ENCODE data around the gene MAP2. TPM values are rescaled to one million over a fixed set of nuclear protein-coding genes. Genes with fewer than 3 reads are reported as not detected.

MAP2 gene
- total RNA-seq, 1 donor = 0.73 TPM

DNA sequence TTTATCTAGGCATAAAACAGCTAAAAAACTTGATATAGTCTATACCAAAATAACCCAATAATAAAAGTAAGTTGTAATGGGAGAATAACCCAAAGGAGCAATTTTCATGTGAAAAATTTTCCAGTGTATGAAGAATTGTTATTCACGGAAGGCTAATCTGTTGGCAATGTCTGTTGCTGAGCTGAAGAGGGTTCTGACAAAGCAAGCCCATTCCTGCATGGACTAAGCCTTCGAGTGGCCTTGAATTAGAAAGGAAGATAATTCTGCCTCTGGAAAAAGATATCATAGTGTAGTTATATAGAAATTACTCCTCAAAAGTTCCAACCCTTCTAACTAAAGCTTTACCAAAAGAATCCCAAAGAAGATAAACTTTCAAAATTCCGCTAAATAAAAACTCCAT, 101.5 kb downstream of the MAP2 start:
- H3K4me1 ChIP-seq (ENCODE audit: insufficient read depth, low read length) = peaks cover 14% of the 10 kb centered on the region
- no peaks in the 10 kb centered on the region for H3K27me3 ChIP-seq (ENCODE audit: insufficient read depth, low read length)
- H3K4me3 ChIP-seq (ENCODE audit: low read length) = no peak overlapping the region
- H3K9me3 ChIP-seq (ENCODE audit: low read depth, low read length) = no peaks in the 10 kb centered on the region

DNA sequence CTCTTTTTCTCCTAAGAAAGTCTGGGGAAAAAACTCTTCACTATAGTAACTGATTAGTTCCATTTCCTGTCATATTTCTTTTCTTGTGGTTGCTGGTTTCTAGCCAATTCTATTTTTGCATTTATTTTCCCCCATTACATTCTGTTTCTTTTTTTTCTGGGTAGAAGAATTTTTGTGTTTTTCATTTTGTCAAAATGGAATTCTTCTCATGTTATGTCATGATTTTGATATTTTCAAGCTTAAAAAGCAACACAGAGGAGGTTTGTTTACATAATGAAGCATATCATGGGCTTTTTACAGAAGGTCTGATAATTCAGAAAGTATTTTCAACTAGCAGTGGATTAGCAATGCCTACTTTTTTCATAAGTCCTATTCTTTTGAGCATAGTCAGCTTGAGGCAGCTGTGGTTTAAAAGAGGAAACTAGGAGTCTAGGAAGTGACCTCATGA, 102.0 kb downstream of the MAP2 start:
- Histone ChIP-seq H3K27me3 (ENCODE audit: insufficient read depth, low read length) (no peaks in the 10 kb centered on the region), H3K4me3 (ENCODE audit: low read length) (no peak overlapping the region), H3K4me1 (ENCODE audit: insufficient read depth, low read length) (peaks cover 14% of the 10 kb centered on the region), H3K9me3 (ENCODE audit: low read depth, low read length) (no peaks in the 10 kb centered on the region)

DNA sequence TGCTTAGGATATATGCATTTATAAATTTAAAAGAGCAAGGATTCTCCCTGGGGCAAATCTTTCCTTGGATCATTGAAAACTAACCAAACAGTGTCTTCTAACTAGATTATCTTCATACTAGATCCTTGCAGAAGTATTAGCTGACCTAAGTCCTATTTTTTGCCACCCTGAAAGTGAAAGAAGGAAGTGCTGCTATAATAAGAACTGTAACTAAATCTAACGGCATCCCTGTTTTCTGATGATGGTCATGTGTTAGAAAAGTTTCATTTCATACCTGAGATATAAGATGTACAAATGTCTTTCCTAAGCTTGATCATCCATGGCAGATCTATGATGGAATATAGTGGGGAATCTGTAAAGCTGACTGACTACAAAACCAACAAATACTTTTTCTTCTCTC, 102.7 kb downstream of the MAP2 start:
- Histone ChIP-seq H3K4me3 (ENCODE audit: low read length) (no peak overlapping the region), H3K27me3 (ENCODE audit: insufficient read depth, low read length) (no peaks in the 10 kb centered on the region), H3K4me1 (ENCODE audit: insufficient read depth, low read length) (peaks cover 14% of the 10 kb centered on the region), H3K9me3 (ENCODE audit: low read depth, low read length) (no peaks in the 10 kb centered on the region)

DNA sequence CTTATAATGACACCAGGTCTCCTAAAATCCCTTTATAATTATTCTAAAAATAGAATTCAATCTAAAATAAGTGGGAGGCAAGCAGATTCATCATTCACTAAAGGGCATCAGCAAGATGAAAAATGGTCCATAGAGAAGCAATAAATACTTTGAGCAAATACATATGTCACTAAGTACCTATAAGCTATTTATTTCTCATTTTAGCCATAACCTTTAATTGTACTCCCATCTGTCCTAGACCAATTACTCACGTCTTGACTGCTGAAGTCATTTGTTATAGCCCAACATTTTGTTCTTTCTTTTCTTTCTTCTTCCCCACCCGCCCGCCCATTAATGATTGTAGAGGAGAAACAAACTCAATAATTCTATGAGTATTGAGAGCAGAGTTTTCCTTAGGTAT, 105.7 kb downstream of the MAP2 start:
- Histone ChIP-seq H3K9me3 (ENCODE audit: low read depth, low read length) (no peaks in the 10 kb centered on the region), H3K27me3 (ENCODE audit: insufficient read depth, low read length) (no peaks in the 10 kb centered on the region), H3K4me3 (ENCODE audit: low read length) (no peak overlapping the region)

DNA sequence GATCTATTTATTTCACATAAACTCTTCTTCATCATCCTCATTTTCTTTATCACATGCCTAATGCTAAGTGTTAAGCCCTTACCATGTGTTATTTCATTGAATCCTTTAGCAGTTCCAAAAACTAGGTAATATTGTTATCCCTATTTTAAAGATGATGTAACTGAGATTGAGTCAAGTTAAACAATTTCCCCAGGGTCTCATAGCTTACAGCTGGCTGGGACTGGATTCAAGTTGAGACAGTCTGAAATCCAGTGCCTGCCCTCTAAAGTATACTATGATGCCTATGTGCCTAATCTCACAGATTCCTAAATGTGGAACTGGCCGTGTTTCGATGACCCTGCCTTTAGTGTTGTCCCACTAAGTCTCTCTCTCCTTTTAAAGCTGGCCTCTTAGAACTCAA, 108.5 kb downstream of the MAP2 start:
- Histone ChIP-seq H3K4me3 (ENCODE audit: low read length) (no peak overlapping the region), H3K4me1 (ENCODE audit: insufficient read depth, low read length) (peaks cover 3% of the 10 kb centered on the region), H3K9me3 (ENCODE audit: low read depth, low read length) (no peaks in the 10 kb centered on the region), H3K27me3 (ENCODE audit: insufficient read depth, low read length) (no peaks in the 10 kb centered on the region)

More for the DNA sequence above, 105.7 kb downstream of the MAP2 start:
- peaks cover 14% of the 10 kb centered on the region for H3K4me1 ChIP-seq (ENCODE audit: insufficient read depth, low read length)

DNA sequence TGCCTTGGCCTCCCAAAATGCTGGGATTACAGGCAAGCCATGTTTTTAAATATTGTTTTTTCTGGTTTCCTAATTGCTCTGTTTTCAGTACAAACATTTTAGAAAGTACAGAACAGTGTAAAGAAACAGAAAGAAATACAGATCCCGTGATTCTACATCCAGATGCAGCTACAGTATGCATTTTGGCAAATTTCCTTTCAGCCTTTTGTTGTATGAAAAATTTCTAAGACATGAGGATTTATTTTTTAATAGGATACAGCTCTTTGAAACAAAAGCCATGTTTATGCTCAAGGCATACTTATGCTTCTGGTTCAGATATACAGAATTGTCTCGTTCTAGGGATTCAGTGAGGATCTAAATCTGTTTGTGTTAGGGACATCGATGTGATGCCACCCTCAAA, 109.5 kb downstream of the MAP2 start:
- Histone ChIP-seq H3K4me1 (ENCODE audit: insufficient read depth, low read length) (no peaks in the 10 kb centered on the region), H3K9me3 (ENCODE audit: low read depth, low read length) (no peaks in the 10 kb centered on the region), H3K27me3 (ENCODE audit: insufficient read depth, low read length) (no peaks in the 10 kb centered on the region), H3K4me3 (ENCODE audit: low read length) (no peak overlapping the region)

DNA sequence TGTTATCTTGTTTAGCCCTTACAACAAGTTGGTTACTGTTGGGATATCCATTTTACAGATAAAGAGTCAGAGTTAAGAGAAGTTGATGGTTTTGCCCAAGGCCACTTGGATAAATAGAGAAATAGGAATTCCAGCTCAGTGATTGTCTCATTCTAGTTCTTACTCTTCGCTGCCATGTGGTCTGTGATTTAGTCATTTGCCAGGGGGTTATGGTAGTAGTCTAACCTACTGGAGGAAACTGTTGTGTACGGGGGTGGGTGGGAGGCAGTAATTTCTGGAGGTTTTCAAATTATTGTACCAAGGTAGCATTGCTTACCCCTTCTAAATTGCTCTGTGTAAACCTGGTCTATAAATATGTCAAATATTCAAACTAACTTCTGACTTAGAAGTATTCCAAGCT, 110.4 kb downstream of the MAP2 start:
- Histone ChIP-seq H3K9me3 (ENCODE audit: low read depth, low read length) (no peaks in the 10 kb centered on the region), H3K4me1 (ENCODE audit: insufficient read depth, low read length) (no peaks in the 10 kb centered on the region), H3K27me3 (ENCODE audit: insufficient read depth, low read length) (no peaks in the 10 kb centered on the region), H3K4me3 (ENCODE audit: low read length) (no peak overlapping the region)

DNA sequence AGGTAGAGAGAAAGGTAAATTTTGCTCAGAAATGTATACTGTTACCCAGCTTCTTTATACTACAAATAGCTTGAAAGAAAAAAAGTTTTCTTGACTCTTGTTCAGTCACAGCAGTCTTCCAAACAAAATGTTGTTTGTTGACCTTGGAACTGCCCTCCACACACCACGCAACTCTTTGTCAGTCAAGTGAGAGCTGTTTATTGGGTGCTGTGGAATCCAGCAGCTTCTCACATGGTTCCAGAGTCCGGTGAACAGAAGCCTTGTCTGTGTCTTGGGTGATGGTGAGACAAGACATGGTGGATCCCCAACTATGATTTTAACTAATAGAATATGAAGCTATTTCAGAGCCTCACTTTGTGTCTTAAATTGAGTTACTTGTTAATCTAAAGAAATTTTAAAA, 112.5 kb downstream of the MAP2 start:
- Histone ChIP-seq H3K4me3 (ENCODE audit: low read length) (no peak overlapping the region), H3K4me1 (ENCODE audit: insufficient read depth, low read length) (no peaks in the 10 kb centered on the region), H3K27me3 (ENCODE audit: insufficient read depth, low read length) (no peaks in the 10 kb centered on the region), H3K9me3 (ENCODE audit: low read depth, low read length) (no peaks in the 10 kb centered on the region)

DNA sequence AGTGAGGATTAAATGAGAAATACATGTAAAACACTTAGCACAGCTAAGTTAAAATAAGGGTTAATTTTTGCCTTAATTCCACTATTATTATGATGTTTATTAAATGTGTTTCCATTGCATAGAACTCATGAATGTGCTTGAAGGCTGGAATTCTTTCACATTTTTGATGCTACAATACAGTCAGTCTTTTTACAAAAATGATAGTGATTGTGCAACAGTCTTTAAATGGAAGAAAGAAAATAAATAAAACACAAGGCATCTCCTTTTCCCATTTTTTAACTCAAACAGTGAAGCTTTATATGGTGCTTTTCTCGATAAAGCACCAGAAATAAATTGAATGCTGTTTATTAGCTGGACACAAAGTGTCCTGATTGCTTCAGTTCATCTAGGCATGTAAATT, 123.9 kb downstream of the MAP2 start:
- H3K4me3 ChIP-seq (ENCODE audit: low read length) = no peak overlapping the region

DNA sequence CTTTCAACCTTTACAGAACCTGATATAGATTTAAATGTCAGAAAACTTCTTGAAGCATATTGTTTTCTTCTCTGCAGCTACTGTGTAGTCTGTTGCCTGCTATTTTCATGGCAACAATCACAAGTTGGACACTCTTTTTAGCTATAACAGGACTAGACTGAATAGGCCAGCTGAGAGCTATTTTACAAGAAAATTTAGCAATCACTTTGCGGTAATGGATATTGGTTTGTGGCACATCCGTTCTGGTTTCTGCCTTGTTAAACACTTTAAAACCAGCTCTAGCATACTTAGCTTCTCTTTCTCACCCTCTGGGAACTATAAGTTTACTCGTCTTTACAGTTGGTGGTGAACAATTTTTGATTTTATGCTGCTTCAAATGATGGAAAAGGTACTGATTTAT, 125.7 kb downstream of the MAP2 start:
- H3K4me1 ChIP-seq (ENCODE audit: insufficient read depth, low read length) = no peaks in the 10 kb centered on the region
- no peak overlapping the region for H3K4me3 ChIP-seq (ENCODE audit: low read length)
- H3K27me3 ChIP-seq (ENCODE audit: insufficient read depth, low read length) = no peaks in the 10 kb centered on the region
- H3K9me3 ChIP-seq (ENCODE audit: low read depth, low read length) = no peaks in the 10 kb centered on the region

More for the DNA sequence above, 123.9 kb downstream of the MAP2 start:
- Histone ChIP-seq H3K27me3 (ENCODE audit: insufficient read depth, low read length) (no peaks in the 10 kb centered on the region), H3K9me3 (ENCODE audit: low read depth, low read length) (no peaks in the 10 kb centered on the region), H3K4me1 (ENCODE audit: insufficient read depth, low read length) (no peaks in the 10 kb centered on the region)

DNA sequence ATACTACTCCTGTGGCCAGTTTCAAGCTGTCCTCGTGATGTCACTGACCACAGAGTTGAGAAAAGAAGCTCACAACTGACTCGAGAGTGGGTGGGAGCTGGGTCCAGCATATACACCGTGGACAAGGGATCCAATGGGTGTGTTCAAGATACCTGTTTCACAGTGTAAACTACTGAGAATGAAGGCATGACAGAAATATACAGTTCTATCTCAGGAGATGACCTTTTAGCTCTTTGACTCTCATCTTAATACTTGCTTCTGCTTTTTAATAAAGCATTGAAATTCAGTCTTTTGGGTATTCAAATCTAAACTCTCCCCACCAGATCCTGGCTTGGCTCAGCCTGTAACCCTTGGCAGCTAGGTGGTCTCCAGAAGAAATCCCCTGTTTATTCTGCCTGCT, 130.1 kb downstream of the MAP2 start:
- no peaks in the 10 kb centered on the region for H3K4me1 ChIP-seq (ENCODE audit: insufficient read depth, low read length)
- no peaks in the 10 kb centered on the region for H3K9me3 ChIP-seq (ENCODE audit: low read depth, low read length)
- H3K4me3 ChIP-seq (ENCODE audit: low read length) = no peak overlapping the region
- no peaks in the 10 kb centered on the region for H3K27me3 ChIP-seq (ENCODE audit: insufficient read depth, low read length)

DNA sequence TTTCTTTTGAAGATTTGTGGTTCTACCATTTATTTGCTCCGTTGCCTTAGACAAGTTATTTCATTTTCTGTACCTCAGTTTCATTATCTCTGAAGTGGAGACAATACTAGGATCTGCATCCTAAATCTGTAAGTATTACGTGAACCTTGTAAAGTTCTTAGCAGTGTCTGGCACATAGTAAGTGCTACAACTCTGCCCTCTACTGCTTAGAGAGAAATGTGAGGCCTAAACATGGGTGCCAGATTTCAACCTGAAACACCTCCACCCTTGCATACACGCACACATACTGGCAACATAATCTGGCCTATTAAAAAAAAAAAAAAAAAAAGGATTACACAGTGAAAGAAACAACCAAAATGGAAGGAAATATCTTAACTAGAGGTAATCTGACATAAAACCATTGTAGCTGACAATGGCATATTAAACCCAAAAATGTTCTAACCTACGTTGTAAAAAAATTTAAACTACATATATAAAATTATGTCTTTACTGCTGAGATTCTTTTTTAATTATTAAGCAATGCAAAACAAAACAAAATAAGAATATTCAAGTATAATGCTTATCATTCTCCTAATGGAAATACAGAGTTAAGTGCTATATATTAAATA, 132.6 kb downstream of the MAP2 start:
- Histone ChIP-seq H3K27me3 (ENCODE audit: insufficient read depth, low read length) (no peaks in the 10 kb centered on the region), H3K4me1 (ENCODE audit: insufficient read depth, low read length) (no peaks in the 10 kb centered on the region), H3K9me3 (ENCODE audit: low read depth, low read length) (no peaks in the 10 kb centered on the region), H3K4me3 (ENCODE audit: low read length) (no peak overlapping the region)

DNA sequence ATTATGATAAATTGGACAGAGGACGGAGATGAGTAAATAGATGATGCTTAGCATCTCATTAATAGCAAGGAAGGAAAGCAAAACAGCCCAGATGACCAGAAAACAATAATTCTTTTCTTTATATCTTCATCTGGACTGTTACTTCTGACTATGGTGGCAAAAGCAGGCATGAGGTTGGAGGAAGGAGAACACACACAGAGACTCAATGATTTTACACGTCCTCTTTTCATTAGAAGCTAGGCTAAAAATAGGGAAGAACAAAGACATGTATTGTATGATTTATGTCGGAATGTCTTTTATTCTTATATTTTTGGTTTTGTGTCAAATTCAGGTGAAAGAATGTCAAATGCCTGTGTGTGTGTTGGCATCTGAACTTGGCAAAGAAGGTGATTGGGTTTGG, 137.1 kb downstream of the MAP2 start:
- no peaks in the 10 kb centered on the region for H3K4me1 ChIP-seq (ENCODE audit: insufficient read depth, low read length)
- H3K9me3 ChIP-seq (ENCODE audit: low read depth, low read length) = no peaks in the 10 kb centered on the region
- no peak overlapping the region for H3K4me3 ChIP-seq (ENCODE audit: low read length)
- H3K27me3 ChIP-seq (ENCODE audit: insufficient read depth, low read length) = no peaks in the 10 kb centered on the region

DNA sequence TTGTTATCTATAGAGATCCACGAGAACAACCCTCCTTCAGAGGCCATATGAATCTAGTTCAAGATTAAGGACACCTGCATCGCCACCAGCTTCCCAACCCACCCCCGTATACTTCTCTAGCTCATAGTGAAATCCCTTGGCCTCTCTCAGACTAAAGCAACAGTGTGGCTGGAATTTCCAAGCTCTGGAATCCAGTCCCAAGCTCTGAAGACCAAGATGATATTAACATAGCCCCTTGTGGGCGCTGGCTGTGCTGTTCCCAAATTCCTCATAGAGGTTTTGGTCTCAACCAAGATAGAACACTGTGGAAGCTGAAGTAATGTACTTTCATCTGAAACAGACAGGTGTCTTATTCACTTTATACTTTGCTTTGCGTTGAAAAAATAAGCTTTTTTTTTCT, 139.6 kb downstream of the MAP2 start:
- Histone ChIP-seq H3K9me3 (ENCODE audit: low read depth, low read length) (no peaks in the 10 kb centered on the region), H3K4me1 (ENCODE audit: insufficient read depth, low read length) (no peaks in the 10 kb centered on the region), H3K27me3 (ENCODE audit: insufficient read depth, low read length) (no peaks in the 10 kb centered on the region), H3K4me3 (ENCODE audit: low read length) (no peak overlapping the region)

DNA sequence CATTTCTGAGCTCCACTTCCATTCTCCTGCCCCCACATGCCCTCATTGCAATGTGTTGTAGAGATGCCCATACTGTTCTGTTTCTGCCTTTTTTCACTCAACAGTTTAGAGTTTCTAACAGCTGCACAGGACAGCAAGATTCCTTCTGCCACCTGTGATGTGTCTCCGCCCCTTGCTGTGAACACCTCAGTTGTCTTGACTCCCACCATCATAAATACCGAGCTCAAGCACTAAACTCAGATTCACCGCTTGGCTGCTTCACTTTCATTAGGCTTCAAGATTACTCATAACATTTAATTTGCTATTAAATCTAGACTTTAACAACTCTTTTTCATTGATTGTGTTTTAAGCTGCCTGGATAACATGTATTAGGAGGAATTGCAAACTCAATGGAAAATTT, 141.0 kb downstream of the MAP2 start:
- H3K9me3 ChIP-seq (ENCODE audit: low read depth, low read length) = no peaks in the 10 kb centered on the region
- H3K4me3 ChIP-seq (ENCODE audit: low read length) = no peak overlapping the region
- H3K27me3 ChIP-seq (ENCODE audit: insufficient read depth, low read length) = no peaks in the 10 kb centered on the region
- no peaks in the 10 kb centered on the region for H3K4me1 ChIP-seq (ENCODE audit: insufficient read depth, low read length)

DNA sequence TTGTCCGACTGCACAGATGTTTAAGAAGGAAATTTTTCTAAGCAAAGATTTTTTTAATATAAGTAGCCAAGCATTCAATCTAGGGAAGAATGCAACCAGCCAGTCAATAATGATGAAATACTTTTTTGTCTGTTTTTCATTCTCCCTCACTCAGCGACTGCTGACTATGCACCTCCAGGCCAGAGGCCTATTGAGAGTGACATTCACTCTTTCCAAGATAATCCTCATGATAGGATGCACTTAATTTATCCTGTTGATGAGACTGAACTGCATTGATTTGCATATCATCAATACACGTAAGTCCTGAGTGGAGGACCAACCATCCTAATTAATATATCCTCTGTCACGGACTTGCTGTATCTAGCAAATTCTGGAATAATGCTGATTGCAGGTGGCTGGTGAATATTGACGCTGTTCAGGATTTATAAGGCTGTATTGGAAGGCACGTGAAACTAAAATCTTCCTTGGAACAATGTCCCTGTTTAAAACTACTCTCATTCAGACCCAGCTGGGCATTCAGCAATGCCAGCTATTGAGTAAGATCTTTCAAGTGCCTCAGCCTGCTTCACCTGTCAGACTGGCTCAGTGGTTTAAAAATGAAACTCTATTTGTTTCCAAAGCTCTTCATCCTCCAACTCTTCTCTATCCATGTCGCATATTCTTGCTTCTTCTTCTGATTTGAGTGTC, 142.2 kb downstream of the MAP2 start:
- Histone ChIP-seq H3K4me3 (ENCODE audit: low read length) (no peak overlapping the region), H3K9me3 (ENCODE audit: low read depth, low read length) (no peaks in the 10 kb centered on the region), H3K4me1 (ENCODE audit: insufficient read depth, low read length) (no peaks in the 10 kb centered on the region), H3K27me3 (ENCODE audit: insufficient read depth, low read length) (no peaks in the 10 kb centered on the region)
